H1 (cell line): Measurements from ENCODE around the gene ZBTB45. TPM values are rescaled to one million over a fixed set of nuclear protein-coding genes. Genes with fewer than 3 reads are reported as not detected.

Experiments
- CTCF ChIA-PET: fragments of 300-600 bp; sonication (Branson Sonifier 250); formaldehyde crosslinking; loops from one replicate; lab custom pipeline; 2021; ENCODE audit not compliant: partially characterized antibody; lab: Charles Lee
- POLR2A ChIA-PET: fragments of 300-600 bp; sonication (Branson Sonifier 250); formaldehyde crosslinking; loops from one replicate; lab custom pipeline; 2021; ENCODE audit warnings: inconsistent platforms; ENCODE audit not compliant: partially characterized antibody; lab: Charles Lee
- DNase-seq, 2 experiments: peaks; one replicate each; pipeline versions ENCODE4 v3.0.0 to v3.0.0-alpha.2; 2010 to 2022; ENCODE audit warnings: low spot score in 2 of 2, low read depth in 1 of 2, mixed read lengths in 1 of 2
- FAIRE-seq: peaks from 2 replicates; lab custom pipeline; 2011; peaks lifted over from hg19 to GRCh38; lab: Jason Lieb, UNC
- H2AFZ ChIP-seq: 2 replicates; pipeline ENCODE4 v1.8.1; 2012; ENCODE audit warnings: low read length, inconsistent platforms
- H2AK5ac ChIP-seq: 2 replicates; pipeline ENCODE4 v1.6.1; 2013; ENCODE audit warnings: low read depth, low read length
- H2BK120ac ChIP-seq: replicated peaks from 2 replicates; pipeline ENCODE3; 2013; ENCODE audit warnings: low read depth, low read length, inconsistent platforms
- H2BK12ac ChIP-seq: 2 replicates; pipeline ENCODE4 v1.6.1; 2013; ENCODE audit warnings: low read depth, low read length
- H2BK15ac ChIP-seq: 2 replicates; pipeline ENCODE4 v1.6.1; 2013; ENCODE audit warnings: low read length
- H2BK20ac ChIP-seq: 2 replicates; pipeline ENCODE4 v1.6.1; 2013; ENCODE audit warnings: low read length
- H2BK5ac ChIP-seq: 2 replicates; pipeline ENCODE4 v1.6.1; 2013; ENCODE audit warnings: low read depth, low read length
- H3K14ac ChIP-seq: 2 replicates; pipeline ENCODE4 v1.6.1; 2013; ENCODE audit warnings: inconsistent platforms; ENCODE audit not compliant: insufficient read length
- H3K18ac ChIP-seq: 2 replicates; pipeline ENCODE4 v1.6.1; 2013; ENCODE audit warnings: low read length; ENCODE audit errors: extremely low read depth
- H3K23ac ChIP-seq: 2 replicates; pipeline ENCODE4 v1.6.1; 2013; ENCODE audit warnings: inconsistent platforms; ENCODE audit not compliant: insufficient read length
- H3K23me2 ChIP-seq: 2 replicates; pipeline ENCODE4 v1.6.1; 2013; ENCODE audit warnings: low read depth, low read length
- H3K27ac ChIP-seq: 2 replicates; pipeline ENCODE4 v1.6.1; 2011; ENCODE audit warnings: low read depth, low read length, inconsistent platforms
- H3K27me3 ChIP-seq, 4 experiments: replicated peaks in 1 of 4; 1 replicate in 1 of 4; 2 replicates in 3 of 4; pipeline versions ENCODE4 v1.6.1 to v1.8.1; 2011 to 2013; ENCODE audit warnings: low read length in 3 of 4, mild to moderate bottlenecking in 3 of 4, inconsistent platforms in 2 of 4, mixed read lengths in 2 of 4, moderate library complexity in 1 of 4; ENCODE audit not compliant: control insufficient read depth in 3 of 4, insufficient read depth in 3 of 4; ENCODE audit errors: extremely low read depth in 1 of 4
- H3K36me3 ChIP-seq, 4 experiments: 2 replicates each; pipeline versions ENCODE4 v1.6.1 to v1.8.1; 2011 to 2013; ENCODE audit warnings: mild to moderate bottlenecking in 4 of 4, low read length in 3 of 4, moderate library complexity in 2 of 4, control low read depth in 1 of 4, inconsistent platforms in 1 of 4; ENCODE audit not compliant: insufficient read depth in 4 of 4, control insufficient read depth in 2 of 4
- H3K4ac ChIP-seq: replicated peaks from 2 replicates; pipeline ENCODE3; 2013; ENCODE audit warnings: low read length, low read depth, mixed read lengths, inconsistent platforms; ENCODE audit not compliant: insufficient read length
- H3K4me1 ChIP-seq, 4 experiments: replicated peaks in 1 of 4; 1 replicate in 1 of 4; 2 replicates in 3 of 4; pipeline versions ENCODE4 v1.6.1 to v1.8.1; 2011 to 2013; ENCODE audit warnings: low read length in 3 of 4, inconsistent platforms in 2 of 4, mixed read lengths in 1 of 4; ENCODE audit not compliant: insufficient read depth in 4 of 4, control insufficient read depth in 3 of 4
- H3K4me2 ChIP-seq, 2 experiments: 2 replicates each; pipeline versions ENCODE4 v1.6.1 to v1.8.1; 2011 to 2013; ENCODE audit warnings: low read depth in 2 of 2, low read length in 2 of 2, control low read depth in 1 of 2, inconsistent platforms in 1 of 2, mild to moderate bottlenecking in 1 of 2; ENCODE audit not compliant: insufficient read depth in 1 of 2
- H3K4me3 ChIP-seq, 4 experiments: fragments of 200-600, 300-600 bp in 1 of 4; sonication (generic), shearing (Covaris generic), sonication (Bioruptor Twin) in 1 of 4; 2 replicates each; pipeline versions ENCODE4 v1.5.1 to v1.8.1; 2011 to 2016; ENCODE audit warnings: low read length in 4 of 4, low read depth in 3 of 4, control low read depth in 2 of 4, inconsistent platforms in 2 of 4, mild to moderate bottlenecking in 2 of 4, mixed read lengths in 1 of 4, moderate library complexity in 1 of 4; ENCODE audit not compliant: insufficient read depth in 2 of 4; ENCODE audit errors: extremely low read depth in 1 of 4
- H3K56ac ChIP-seq: replicated peaks from 2 replicates; pipeline ENCODE3; 2013; ENCODE audit warnings: low read depth, mild to moderate bottlenecking, mixed read lengths, low read length, inconsistent platforms; ENCODE audit not compliant: insufficient read length
- H3K79me1 ChIP-seq: 2 replicates; pipeline ENCODE4 v1.6.1; 2013; ENCODE audit warnings: low read depth, low read length, control low read depth
- H3K79me2 ChIP-seq, 2 experiments: 2 replicates each; pipeline versions ENCODE4 v1.6.1 to v1.8.1; 2012 to 2013; ENCODE audit warnings: low read length in 2 of 2, mild to moderate bottlenecking in 2 of 2, inconsistent platforms in 1 of 2; ENCODE audit not compliant: insufficient read depth in 2 of 2, control insufficient read depth in 1 of 2
- H3K9ac ChIP-seq, 4 experiments: replicated peaks in 1 of 4; 1 replicate in 1 of 4; 2 replicates in 3 of 4; pipeline versions ENCODE4 v1.6.1 to v1.8.1; 2011 to 2013; ENCODE audit warnings: low read depth in 3 of 4, low read length in 3 of 4, control low read depth in 2 of 4, mild to moderate bottlenecking in 2 of 4, moderate library complexity in 2 of 4, inconsistent platforms in 1 of 4; ENCODE audit errors: extremely low read depth in 1 of 4
- H3K9me3 ChIP-seq, 2 experiments: 2 replicates each; pipeline versions ENCODE4 v1.6.1 to v1.8.1; 2012 to 2013; ENCODE audit warnings: mild to moderate bottlenecking in 2 of 2, moderate library complexity in 2 of 2, control low read depth in 1 of 2, inconsistent platforms in 1 of 2, low read depth in 1 of 2, low read length in 1 of 2, mixed read lengths in 1 of 2; ENCODE audit not compliant: insufficient read depth in 2 of 2
- H4K20me1 ChIP-seq, 2 experiments: replicated peaks in 1 of 2; 2 replicates each; pipeline versions ENCODE3 to v1.8.1; 2011 to 2013; ENCODE audit warnings: inconsistent platforms in 2 of 2, low read length in 2 of 2, mild to moderate bottlenecking in 1 of 2; ENCODE audit not compliant: insufficient read depth in 2 of 2, control insufficient read depth in 1 of 2
- H4K5ac ChIP-seq: 2 replicates; pipeline ENCODE4 v1.6.1; 2013; ENCODE audit warnings: low read length, low read depth, mixed read lengths, inconsistent platforms; ENCODE audit not compliant: insufficient read length
- H4K8ac ChIP-seq: 2 replicates; pipeline ENCODE4 v1.8.0; 2013; ENCODE audit warnings: mild to moderate bottlenecking, moderate library complexity, low read length, inconsistent platforms; ENCODE audit not compliant: insufficient read depth; ENCODE audit errors: extremely low read depth
- H4K91ac ChIP-seq: replicated peaks from 2 replicates; pipeline ENCODE3; 2013; ENCODE audit warnings: low read length, mixed read lengths, inconsistent platforms; ENCODE audit not compliant: insufficient read length
- ATF3 ChIP-seq: IDR thresholded peaks from 2 replicates; pipeline ENCODE4 v1.6.1; 2011; ENCODE audit warnings: low read depth, mild to moderate bottlenecking, low read length; ENCODE audit not compliant: insufficient read depth
- POLR2A ChIP-seq, 2 experiments: IDR thresholded peaks; 1 replicate in 1 of 2; 2 replicates in 1 of 2; pipeline ENCODE4 v1.6.1; 2011; ENCODE audit warnings: low read depth in 2 of 2, low read length in 2 of 2, mild to moderate bottlenecking in 2 of 2; ENCODE audit errors: control extremely low read depth in 1 of 2
- WGBS, 2 experiments: shearing (Covaris generic) in 1 of 2; methylation state at CpG; one replicate each; pipeline versions ENCODE4 v1.1.6 to v1.1.7; 2013 to 2015; ENCODE audit warnings: low lambda C conversion rate in 2 of 2, mixed read lengths in 2 of 2, inconsistent platforms in 1 of 2, low coverage in 1 of 2, missing lambda C conversion rate in 1 of 2; ENCODE audit not compliant: insufficient replicate concordance in 2 of 2, insufficient coverage in 1 of 2, insufficient read length in 1 of 2; ENCODE audit errors: extremely low coverage in 1 of 2, missing lambda C conversion rate in 1 of 2; 5-methylcytosine and 5-hydroxymethylcytosine counted together
- polyA plus RNA-seq, 7 experiments: library from polyadenylated mRNA; depleted of rRNA in 3 of 7; stranded (reverse) in 5 of 7; unstranded in 2 of 7; fragments of >200 nt in 5 of 7; fragments of 200-250 nt in 2 of 7; gene quantifications; 1 replicate in 5 of 7; 2 replicates in 1 of 7; 4 replicates in 1 of 7; pipeline versions ENCODE4 v1.2.1 to v1.2.3, GENCODE V29; 2011 to 2013; ENCODE audit warnings: missing spikeins in 2 of 7, mixed read lengths in 2 of 7
- total RNA-seq: library from RNA; stranded (reverse); fragmentation: NEBNext Ultra II Directional; extraction: Animal tissue kit (Norgen Biotek cat#: 25700); gene quantifications from 2 replicates; pipeline ENCODE4 v1.2.1, GENCODE V29; 2021

Gene ZBTB45
- total and polyA plus RNA-seq, 2 of the 8 experiments (the other 6 are each of a cell fraction or from before 2014, with no cell fraction given) = 16.9 to 17.2 TPM

- H2BK12ac ChIP-seq = no peak overlapping the region
- H3K23me2 ChIP-seq = peaks cover 11% of the 10 kb centered on the region
- DNase-seq (no peak), FAIRE-seq (no peak)
- 94% methylated on average over 2 of the region's 2 CpGs; no CpG with 5 or more reads in 1 of the 2 experiments for WGBS, 2 experiments
- peaks cover 0 to 9% (median 2%) of the 10 kb centered on the region in 4 experiments; a peak in 2 of 8 replicates for H3K36me3 ChIP-seq
- no peak overlapping the region for H2AK5ac ChIP-seq
- no peak overlapping the region for H2BK5ac ChIP-seq
- peak overlapping the region; percentile 42 for H4K91ac ChIP-seq
- TF ChIP-seq ATF3 (no peak), POLR2A (IDR thresholded peaks at IDR 0.05; ENCODE audit: control extremely low read depth in 1 of 2, low read depth in 2 of 2, low read length in 2 of 2) (peak in 1 of 2 experiments; percentile 42; a peak in 1 of 3 replicates)
- no peak overlapping the region for H3K14ac ChIP-seq
- no peaks in the 10 kb centered on the region for H3K27me3 ChIP-seq
- H3K4me1 ChIP-seq = peaks cover 0 to 28% (median 16%) of the 10 kb centered on the region in 4 experiments; a peak in 6 of 7 replicates
- H3K9ac ChIP-seq = peak overlapping the region in 1 of 4 experiments; percentile 37; a peak in 1 of 7 replicates
- H3K18ac ChIP-seq = no peak overlapping the region
- ChIA-PET CTCF (interaction anchor here (1.4 to 1.8 kb wide), 2 partner anchors 32 to 46 kb away, joined by 4 to 5 read pairs; no protein-coding TSS in a partner anchor), POLR2A (interaction anchor here (0.8 to 21.3 kb wide), 5 partner anchors 16 to 152 kb away, joined by 3 to 650 read pairs (median 9); partner anchors contain the start of genes CHMP2A, TRIM28, UBE2M and ZNF497)
- peaks cover 5% of the 10 kb centered on the region for H3K79me1 ChIP-seq
- H3K4ac ChIP-seq = no peak overlapping the region
- peak overlapping the region in 1 of 4 experiments; percentile 16; a peak in 1 of 8 replicates for H3K4me3 ChIP-seq
- peaks cover 0 to 17% of the 10 kb centered on the region in 2 experiments; a peak in 1 of 4 replicates for H3K79me2 ChIP-seq
- peaks cover 2 to 9% of the 10 kb centered on the region in 2 experiments for H4K20me1 ChIP-seq
- no peak overlapping the region for H2BK15ac ChIP-seq
- H4K8ac ChIP-seq = no peak overlapping the region
- no peak overlapping the region for H4K5ac ChIP-seq
- no peak overlapping the region for H3K23ac ChIP-seq
- H2BK20ac ChIP-seq = no peak overlapping the region
- H2AFZ ChIP-seq = no peak overlapping the region
- no peaks in the 10 kb centered on the region for H3K9me3 ChIP-seq
- H3K27ac ChIP-seq = no peak overlapping the region
- no peak overlapping the region for H2BK120ac ChIP-seq
- H3K4me2 ChIP-seq = peak overlapping the region; percentile 36 to 58
- no peak overlapping the region for H3K56ac ChIP-seq
Measured at GRCh38 chr19:58515259-58515658, 4.4 kb downstream of the ZBTB45 start.
